ENCODE data around the gene JARID2.

The JARID2 gene

GRCh38 chr6:15505463-15505918, 259.6 kb downstream of the JARID2 start:
- no peak for DNase-seq (ENCODE audit: low read depth, low spot score)

GRCh38 chr6:15506066-15506465, 260.2 kb downstream of the JARID2 start:
- DNase-seq (ENCODE audit: low read depth, low spot score), result no peak

GRCh38 chr6:15507221-15507620, 261.4 kb downstream of the JARID2 start:
- DNase-seq (ENCODE audit: low read depth, low spot score), result no peak

- DNase-seq (ENCODE audit: low read depth, low spot score), result no peak
Observed at GRCh38 chr6:15507746-15508145, 261.9 kb downstream of the JARID2 start.

GRCh38 chr6:15508441-15508871, 262.6 kb downstream of the JARID2 start:
- peak; percentile 45 for DNase-seq (ENCODE audit: low read depth, low spot score)

- DNase-seq (ENCODE audit: low read depth, low spot score), result no peak
Observed at GRCh38 chr6:15508931-15509330, 263.1 kb downstream of the JARID2 start.

GRCh38 chr6:15509335-15509933, 263.6 kb downstream of the JARID2 start:
- no peak for DNase-seq (ENCODE audit: low read depth, low spot score)

- DNase-seq (ENCODE audit: low read depth, low spot score), result no peak
Observed at GRCh38 chr6:15510121-15510520, 264.3 kb downstream of the JARID2 start.

- DNase-seq (ENCODE audit: low read depth, low spot score), result no peak
Observed at GRCh38 chr6:15510536-15511247, 264.8 kb downstream of the JARID2 start.

GRCh38 chr6:15511248-15512125, 265.6 kb downstream of the JARID2 start:
- DNase-seq (ENCODE audit: low read depth, low spot score), result no peak

- no peak for DNase-seq (ENCODE audit: low read depth, low spot score)
Observed at GRCh38 chr6:15512126-15512525, 266.3 kb downstream of the JARID2 start.

GRCh38 chr6:15512721-15513120, 266.9 kb downstream of the JARID2 start:
- DNase-seq (ENCODE audit: low read depth, low spot score), result no peak

- DNase-seq (ENCODE audit: low read depth, low spot score), result no peak
Observed at GRCh38 chr6:15513131-15513771, 267.4 kb downstream of the JARID2 start.

GRCh38 chr6:15513801-15514711, 268.2 kb downstream of the JARID2 start:
- DNase-seq (ENCODE audit: low read depth, low spot score), result no peak

- DNase-seq (ENCODE audit: low read depth, low spot score), result no peak
Observed at GRCh38 chr6:15515226-15515625, 269.4 kb downstream of the JARID2 start.

GRCh38 chr6:15515660-15516375, 269.9 kb downstream of the JARID2 start:
- no peak for DNase-seq (ENCODE audit: low read depth, low spot score)

GRCh38 chr6:15516378-15516777, 270.5 kb downstream of the JARID2 start:
- DNase-seq (ENCODE audit: low read depth, low spot score), result no peak

GRCh38 chr6:15516923-15517560, 271.2 kb downstream of the JARID2 start:
- no peak for DNase-seq (ENCODE audit: low read depth, low spot score)

- DNase-seq (ENCODE audit: low read depth, low spot score), result no peak
Observed at GRCh38 chr6:15517600-15517999, 271.7 kb downstream of the JARID2 start.

- DNase-seq (ENCODE audit: low read depth, low spot score), result no peak
Observed at GRCh38 chr6:15518057-15518456, 272.2 kb downstream of the JARID2 start.

All from brain pericyte (primary cell).